MCF 10A (cell line): ENCODE measurements around the gene LITAF. TPM values are rescaled to one million over a fixed set of nuclear protein-coding genes. Genes with fewer than 3 reads are reported as not detected.
"Not testable (repeated sequence)": the region's sequence is repeated elsewhere in the genome, so short reads cannot be mapped to it uniquely, and the experiment has no call there.

ENCODE experiments used
- BruUV-seq: library from RNA; stranded (reverse); fragments of 400-500 nt; replicated peaks from 2 replicates; lab custom pipeline; 2021; lab: Mats Ljungman, UMichigan
- CTCF ChIA-PET: fragments of 300-600 bp; sonication (Branson Sonifier 250); formaldehyde crosslinking; extraction: SDS; loops from one replicate; lab custom pipeline; 2021; ENCODE audit warnings: antibody characterized with exemption, inconsistent platforms; lab: Yijun Ruan, JAX
- POLR2A ChIA-PET: fragments of 300-600, 350-650 bp; sonication (Branson Sonifier 250); formaldehyde crosslinking; extraction: SDS; loops from one replicate; lab custom pipeline; 2020; ENCODE audit warnings: antibody characterized with exemption, inconsistent platforms; lab: Yijun Ruan, JAX
- DNase-seq: peaks from one replicate; pipeline ENCODE4 v3.0.0-alpha.2; 2018; ENCODE audit not compliant: unreplicated experiment
- H3K27ac Mint-ChIP-seq: one replicate; pipeline ENCODE4 v1.8.0; 2022; ENCODE audit warnings: mild to moderate bottlenecking, low read depth, mixed read lengths; ENCODE audit not compliant: unreplicated experiment
- H3K27me3 Mint-ChIP-seq: one replicate; pipeline ENCODE4 v1.8.0; 2022; ENCODE audit warnings: mixed read lengths; ENCODE audit not compliant: insufficient read depth, unreplicated experiment
- H3K36me3 Mint-ChIP-seq: one replicate; pipeline ENCODE4 v1.8.0; 2022; ENCODE audit warnings: mild to moderate bottlenecking, moderate library complexity, mixed read lengths; ENCODE audit not compliant: insufficient read depth, unreplicated experiment
- H3K4me1 Mint-ChIP-seq: one replicate; pipeline ENCODE4 v1.8.0; 2022; ENCODE audit warnings: mixed read lengths; ENCODE audit not compliant: insufficient read depth, unreplicated experiment
- H3K4me3 Mint-ChIP-seq: one replicate; pipeline ENCODE4 v1.8.0; 2022; ENCODE audit warnings: mild to moderate bottlenecking, moderate library complexity, mixed read lengths; ENCODE audit not compliant: unreplicated experiment
- H3K9me3 Mint-ChIP-seq: one replicate; pipeline ENCODE4 v1.8.0; 2022; ENCODE audit warnings: mixed read lengths; ENCODE audit not compliant: unreplicated experiment
- CTCF ChIP-seq: fragments of 200-600 bp; IDR thresholded peaks from one replicate; pipeline ENCODE4 v1.8.0; 2022; ENCODE audit warnings: antibody characterized with exemption, mild to moderate bottlenecking; ENCODE audit not compliant: unreplicated experiment
- intact Hi-C: fragments of 100-400 bp; cut with micrococcal nuclease; formaldehyde crosslinking; loops from 2 replicates; pipeline ENCODE4 v1.14.1; 2022
- total RNA-seq: library from RNA; stranded (reverse); gene quantifications from 2 replicates; pipeline ENCODE4 v1.2.3, GENCODE V29; 2022

The LITAF gene
- total RNA-seq, 1 experiment from 2014 or later: 120 TPM

- BruUV-seq, H3K4me3 Mint-ChIP-seq, intact Hi-C loops, POLR2A ChIA-PET, H3K36me3 Mint-ChIP-seq, H3K9me3 Mint-ChIP-seq, H3K27me3 Mint-ChIP-seq, H3K27ac Mint-ChIP-seq, DNase-seq, CTCF ChIA-PET, H3K4me1 Mint-ChIP-seq: not testable (repeated sequence)
Observed at GRCh38 chr16:11591630-11592029, 4.9 kb upstream of the LITAF start.

GRCh38 chr16:11589198-11589550 lies 2.5 kb upstream of the LITAF start:
- intact Hi-C loops: no loop called here
- CTCF ChIA-PET: interaction anchor here (0.6 to 2.0 kb wide), 8 partner anchors 9 to 626 kb away, joined by 3 to 11 read pairs (median 4); no protein-coding TSS in a partner anchor

GRCh38 chr16:11588321-11589197 lies 1.8 kb upstream of the LITAF start:
- H3K4me3 Mint-ChIP-seq: peak overlapping the region; percentile 20
- H3K4me1 Mint-ChIP-seq: peaks cover 19% of the 10 kb centered on the region
- no peaks in the 10 kb centered on the region for H3K27me3 Mint-ChIP-seq
- CTCF ChIA-PET: interaction anchor here (0.6 to 2.0 kb wide), 8 partner anchors 10 to 278 kb away, joined by 3 to 11 read pairs (median 4); no protein-coding TSS in a partner anchor
- intact Hi-C loops: no loop called here
- no peak for DNase-seq
- POLR2A ChIA-PET: interaction anchor here (0.7 to 3.1 kb wide), 6 partner anchors 20 to 56 kb away, joined by 3 to 26 read pairs (median 12); no protein-coding TSS in a partner anchor
- H3K9me3 Mint-ChIP-seq: no peaks in the 10 kb centered on the region
- no peak for TF ChIP-seq CTCF
- BruUV-seq: no TSS peak
- H3K27ac Mint-ChIP-seq: no peak overlapping the region
- H3K36me3 Mint-ChIP-seq: no peaks in the 10 kb centered on the region

More at GRCh38 chr16:11589198-11589550, 2.5 kb upstream of the LITAF start:
- BruUV-seq: no TSS peak
- no peak for DNase-seq
- H3K4me1 Mint-ChIP-seq: peaks cover 13% of the 10 kb centered on the region
- POLR2A ChIA-PET: interaction anchor here (0.6 to 1.9 kb wide), 4 partner anchors 24 to 57 kb away, joined by 3 to 6 read pairs (median 4); no protein-coding TSS in a partner anchor
- H3K9me3 Mint-ChIP-seq: no peaks in the 10 kb centered on the region
- H3K27ac Mint-ChIP-seq: no peak overlapping the region
- no peaks in the 10 kb centered on the region for H3K36me3 Mint-ChIP-seq
- TF ChIP-seq CTCF: no peak
- H3K27me3 Mint-ChIP-seq: no peaks in the 10 kb centered on the region
- no peak overlapping the region for H3K4me3 Mint-ChIP-seq

GRCh38 chr16:11587643-11588247 lies 1.0 kb upstream of the LITAF start:
- TSS peak; percentile 76 for BruUV-seq
- Mint-ChIP-seq H3K36me3 (peaks cover 3% of the 10 kb centered on the region), H3K4me1 (peaks cover 26% of the 10 kb centered on the region), H3K4me3 (peak overlapping the region; percentile 84), H3K27ac (peak overlapping the region; percentile 96), H3K27me3 (no peaks in the 10 kb centered on the region), H3K9me3 (no peaks in the 10 kb centered on the region)
- POLR2A ChIA-PET: interaction anchor here (0.6 to 3.1 kb wide), 14 partner anchors 9 to 240 kb away, joined by 3 to 32 read pairs (median 6); no protein-coding TSS in a partner anchor
- CTCF ChIA-PET: interaction anchor here (0.6 to 1.3 kb wide), 6 partner anchors 21 to 204 kb away, joined by 3 to 5 read pairs (median 4); no protein-coding TSS in a partner anchor
- intact Hi-C loops: no loop called here
- no peak for TF ChIP-seq CTCF
- no peak for DNase-seq
